HTR-8/SVneo (cell line): Measurements from ENCODE around the gene ACSL3.
"Not testable (repeated sequence)": the region's sequence is repeated elsewhere in the genome, so short reads cannot be mapped to it uniquely, and the experiment has no call there.

Experiments used
- DNase-seq: peaks from one replicate; pipeline ENCODE4 v3.0.0; 2011; ENCODE audit warnings: low spot score, mixed read lengths; ENCODE audit not compliant: insufficient read length
- FAIRE-seq: peaks from 2 replicates; lab custom pipeline; 2011; peaks lifted over from hg19 to GRCh38; lab: Jason Lieb, UNC

The ACSL3 gene

GRCh38 chr2:222848862-222849261 is 12.0 kb upstream of the ACSL3 start:
- FAIRE-seq (no peak), DNase-seq (no peak)

- DNase-seq (no peak), FAIRE-seq (no peak)
Measured at GRCh38 chr2:222851956-222852617, 8.7 kb upstream of the ACSL3 start.

- no peak for FAIRE-seq
Measured at GRCh38 chr2:222854773-222855700, 5.8 kb upstream of the ACSL3 start.

GRCh38 chr2:222859786-222860612 is 837 bp upstream of the ACSL3 start:
- DNase-seq (no peak), FAIRE-seq (no peak)

More at GRCh38 chr2:222854773-222855700, 5.8 kb upstream of the ACSL3 start:
- no peak for DNase-seq

GRCh38 chr2:222861411-222862105 is 722 bp downstream of the ACSL3 start:
- no peak for FAIRE-seq

GRCh38 chr2:222862106-222862908 is 1.5 kb downstream of the ACSL3 start:
- DNase-seq, result no peak
- FAIRE-seq, result no peak

More at GRCh38 chr2:222861411-222862105, 722 bp downstream of the ACSL3 start:
- DNase-seq, result no peak

GRCh38 chr2:222862909-222863544 is 2.2 kb downstream of the ACSL3 start:
- no peak for DNase-seq
- FAIRE-seq, result no peak

GRCh38 chr2:222864296-222864695 is 3.5 kb downstream of the ACSL3 start:
- peak; percentile 44 for FAIRE-seq
- no peak for DNase-seq

- DNase-seq, result no peak
- FAIRE-seq, result no peak
Measured at GRCh38 chr2:222865301-222865700, 4.5 kb downstream of the ACSL3 start.

GRCh38 chr2:222866358-222866960 is 5.6 kb downstream of the ACSL3 start:
- DNase-seq (no peak), FAIRE-seq (no peak)

- not testable (repeated sequence) for DNase-seq, FAIRE-seq
Measured at GRCh38 chr2:222868560-222869251, 7.9 kb downstream of the ACSL3 start.

GRCh38 chr2:222869252-222869560 is 8.4 kb downstream of the ACSL3 start:
- no peak for FAIRE-seq
- DNase-seq, result no peak

GRCh38 chr2:222871291-222871690 is 10.5 kb downstream of the ACSL3 start:
- FAIRE-seq, result no peak
- DNase-seq, result no peak

- DNase-seq (no peak), FAIRE-seq (no peak)
Measured at GRCh38 chr2:222872551-222872950, 11.7 kb downstream of the ACSL3 start.

- FAIRE-seq (no peak), DNase-seq (no peak)
Measured at GRCh38 chr2:222875482-222875881, 14.6 kb downstream of the ACSL3 start.

- FAIRE-seq (no peak), DNase-seq (no peak)
Measured at GRCh38 chr2:222876947-222877346, 16.1 kb downstream of the ACSL3 start.

GRCh38 chr2:222877556-222878300 is 16.9 kb downstream of the ACSL3 start:
- FAIRE-seq, result no peak

More at GRCh38 chr2:222877556-222878300, 16.9 kb downstream of the ACSL3 start:
- DNase-seq, result no peak
